CD4-positive, alpha-beta T cell treated with Interleukin-4 for 4 hours (primary cell): Measurements from ENCODE around the gene KCNQ1OT1.
"Not testable (repeated sequence)": the region's sequence is repeated elsewhere in the genome, so short reads cannot be mapped to it uniquely, and the experiment has no call there.

Source experiments
- DNase-seq: peaks from one replicate; pipeline ENCODE4 v3.0.0-alpha.2; 2020

KCNQ1OT1 gene

DNA sequence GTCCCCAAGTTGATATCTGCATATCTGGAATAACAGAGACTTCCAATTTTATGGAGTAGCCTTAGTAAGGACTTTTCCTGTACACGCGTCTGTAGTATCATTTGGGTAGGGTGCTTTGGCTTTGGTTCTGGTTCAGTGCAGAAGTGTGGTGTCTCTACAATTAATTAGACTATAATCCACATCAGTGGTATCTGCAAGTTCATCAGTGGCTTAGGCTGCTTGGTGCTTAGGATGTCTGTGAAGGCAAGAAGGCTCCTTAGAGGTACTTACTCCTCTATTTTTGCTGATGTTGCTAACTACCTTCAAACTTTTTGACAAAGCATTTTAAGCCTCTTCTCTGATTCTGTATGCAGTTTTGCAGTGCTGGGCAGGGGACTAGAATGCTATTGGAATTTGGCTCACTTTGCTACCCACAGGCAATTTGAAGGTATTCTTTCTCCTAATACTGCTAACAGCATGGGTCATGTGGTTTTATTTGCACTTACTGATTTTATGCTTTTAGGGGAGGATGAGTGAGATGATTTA lies 49.4 kb downstream of the KCNQ1OT1 start:
- DNase-seq, result no peak

DNA sequence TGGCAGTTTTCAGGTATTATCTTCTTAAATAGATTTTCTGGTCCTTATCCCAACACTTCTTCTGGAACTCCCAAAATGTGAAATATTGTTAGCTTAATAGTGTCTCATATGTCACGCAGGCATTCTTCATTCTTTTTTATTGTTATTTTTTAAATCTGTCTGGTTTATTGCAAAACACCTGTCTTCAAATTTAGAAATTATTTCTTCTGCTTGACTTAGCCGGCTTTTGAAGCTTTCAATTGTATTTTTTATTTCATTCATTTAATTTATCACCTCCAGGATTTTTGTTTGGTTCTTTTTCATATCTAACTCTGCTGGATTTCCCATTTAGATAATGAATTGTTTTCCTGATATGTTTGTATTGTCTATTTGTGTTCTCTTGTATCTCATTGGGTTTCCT lies 49.9 kb downstream of the KCNQ1OT1 start:
- DNase-seq, result no peak

DNA sequence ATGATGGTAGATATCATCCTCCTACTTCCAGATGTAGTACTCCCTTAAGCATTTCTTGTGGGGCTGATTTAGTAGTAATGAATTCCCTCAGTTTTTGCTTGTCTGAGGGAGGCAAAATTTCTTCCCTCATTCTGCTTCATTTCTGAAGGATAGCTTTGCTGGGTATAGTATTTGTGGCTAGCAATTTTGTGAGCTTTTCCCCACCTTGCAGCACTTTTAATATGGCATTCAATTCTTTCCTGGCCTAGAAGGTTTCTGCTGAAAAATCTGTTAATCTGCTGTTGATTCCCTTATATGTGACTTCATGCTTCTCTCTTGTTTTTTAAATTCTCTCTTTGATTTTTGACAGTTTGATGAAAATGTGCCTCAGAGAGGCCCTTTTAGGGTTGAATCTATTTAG lies 50.4 kb downstream of the KCNQ1OT1 start:
- no peak for DNase-seq

DNA sequence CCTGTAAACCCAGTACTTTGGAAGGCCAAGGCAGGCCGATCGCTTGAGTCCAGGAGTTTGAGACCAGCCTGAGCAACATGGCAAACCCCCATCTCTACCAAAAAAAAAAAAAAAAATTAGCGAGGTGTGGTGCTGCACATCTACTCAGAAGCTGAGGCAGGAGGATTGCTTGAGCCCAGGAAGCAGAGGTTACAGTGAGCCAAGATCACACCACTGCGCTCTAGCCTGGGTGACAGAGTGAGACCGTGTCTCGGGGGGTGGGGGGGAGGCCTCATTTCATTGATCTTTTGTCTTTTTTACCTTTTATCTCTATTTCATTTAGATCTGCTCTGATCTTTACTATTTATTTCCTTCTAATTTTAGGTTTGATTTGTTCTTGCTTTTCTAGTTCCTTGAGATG lies 51.8 kb downstream of the KCNQ1OT1 start:
- no peak for DNase-seq

DNA sequence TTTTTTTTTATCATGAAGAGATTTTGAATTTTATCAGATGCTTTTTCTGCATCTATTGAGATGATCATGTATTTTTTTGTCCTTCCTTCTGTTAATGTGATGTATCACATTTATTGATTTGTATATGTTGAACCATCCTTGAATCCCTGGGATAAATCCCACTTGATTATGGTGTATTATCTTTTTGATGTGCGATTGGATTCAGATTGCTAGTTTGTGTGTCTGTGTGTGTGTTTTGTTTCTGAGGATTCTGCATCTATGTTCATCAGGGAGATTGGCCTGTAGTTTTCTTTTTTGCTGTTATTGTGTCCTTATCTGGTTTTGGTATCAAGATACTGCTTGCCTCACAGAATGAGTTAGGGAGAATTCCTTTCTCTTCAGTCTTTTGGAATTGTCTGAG lies 52.6 kb downstream of the KCNQ1OT1 start:
- DNase-seq, result no peak

DNA sequence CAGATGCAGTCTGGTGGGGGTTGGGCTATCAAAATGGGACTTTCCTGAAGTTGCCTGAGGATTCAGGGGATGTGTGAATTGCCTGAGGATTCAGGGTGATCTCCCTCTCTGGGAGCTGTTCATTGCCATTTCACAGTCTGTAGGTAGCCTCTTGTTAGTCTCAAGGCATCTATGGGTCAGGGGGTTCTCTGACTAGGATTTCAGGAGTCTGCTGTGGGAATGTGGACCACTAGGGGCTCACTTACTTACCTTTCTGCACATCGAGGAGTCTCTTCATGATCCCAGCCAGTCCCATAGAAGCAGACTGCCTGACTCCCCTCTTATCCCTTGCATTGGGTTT lies 54.0 kb downstream of the KCNQ1OT1 start:
- no peak for DNase-seq

DNA sequence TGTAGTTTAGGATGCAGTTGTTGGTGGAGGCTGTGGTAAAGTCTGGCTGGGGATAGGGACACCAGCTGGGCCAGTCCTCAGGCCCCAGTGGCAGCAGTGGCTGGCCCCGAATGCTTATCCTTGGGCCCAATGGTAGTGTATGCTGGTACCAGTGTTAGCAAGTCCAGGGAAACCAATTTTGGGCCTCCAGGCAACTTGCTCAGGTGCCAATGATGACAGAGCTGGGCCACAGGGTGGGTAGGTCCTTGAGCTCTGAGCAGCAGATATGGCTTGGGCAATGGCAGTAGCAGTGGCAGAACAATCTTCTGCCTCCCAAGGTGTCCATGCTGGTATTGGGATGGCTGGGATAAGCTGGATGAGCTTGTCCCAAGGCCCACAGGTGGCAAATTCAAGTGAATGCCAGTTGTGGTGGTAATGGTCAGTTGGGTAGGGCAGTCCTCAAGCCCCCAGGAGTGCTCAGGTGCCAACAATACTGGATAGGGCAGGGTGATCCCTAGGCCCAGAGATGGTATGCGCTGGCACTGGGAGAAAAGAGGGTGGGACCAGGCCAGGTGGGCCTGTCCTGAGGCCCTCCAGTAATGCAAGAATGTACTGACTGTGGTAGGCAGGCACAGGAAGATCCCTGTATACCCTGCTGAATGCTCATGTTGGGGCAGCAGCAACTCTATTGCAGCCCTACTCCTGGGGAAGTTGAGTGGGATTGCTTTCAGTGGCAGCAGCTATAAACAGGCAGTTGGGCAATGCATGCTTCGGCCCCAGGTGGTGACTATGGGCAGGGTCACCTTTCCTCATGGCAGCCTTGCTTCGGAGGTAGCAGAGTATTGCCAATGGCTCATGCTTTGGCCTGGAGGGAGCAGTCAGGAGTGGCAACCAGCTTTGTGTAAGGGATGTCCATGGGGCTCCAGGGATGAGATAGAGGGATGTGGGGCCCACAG lies 54.7 kb downstream of the KCNQ1OT1 start:
- DNase-seq, result no peak

DNA sequence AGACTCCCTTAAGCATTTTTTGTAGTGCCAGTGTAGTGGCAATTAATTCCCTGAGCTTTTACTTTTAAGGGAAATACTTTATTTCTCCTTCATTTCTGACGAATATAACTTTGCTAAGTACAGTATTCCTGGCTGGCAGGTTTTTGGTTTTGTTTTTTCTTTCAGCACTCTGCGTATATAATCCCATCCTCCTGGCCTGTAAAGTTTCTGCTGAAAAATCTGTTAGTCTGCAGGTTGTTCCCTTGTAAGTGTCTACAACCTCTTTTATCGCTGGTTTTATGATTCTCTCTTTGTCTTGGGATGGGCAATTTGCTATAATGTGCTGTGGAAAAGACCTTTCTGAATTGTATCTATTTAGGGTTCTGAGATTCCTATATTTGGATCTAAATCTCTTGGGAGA lies 56.0 kb downstream of the KCNQ1OT1 start:
- DNase-seq, result no peak

DNA sequence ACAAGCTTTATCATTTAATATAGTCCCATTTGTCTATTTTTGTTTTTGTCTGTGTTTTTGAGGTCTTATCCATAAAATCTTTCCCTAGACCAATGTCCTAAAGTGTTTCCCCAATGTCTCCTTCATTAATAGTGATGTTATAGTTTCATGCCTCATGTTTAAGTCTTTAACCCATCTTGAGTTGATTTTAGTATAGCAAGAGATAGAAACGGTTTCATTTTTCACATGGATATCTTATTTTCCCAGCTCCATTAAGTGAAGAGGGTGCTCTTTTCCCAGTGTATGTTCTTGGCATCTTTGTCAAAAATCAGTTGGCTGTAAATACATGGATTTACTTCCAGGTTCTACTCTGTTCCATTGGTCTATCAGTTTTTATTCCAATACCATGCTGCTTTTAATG lies 58.2 kb downstream of the KCNQ1OT1 start:
- DNase-seq, result no peak

DNA sequence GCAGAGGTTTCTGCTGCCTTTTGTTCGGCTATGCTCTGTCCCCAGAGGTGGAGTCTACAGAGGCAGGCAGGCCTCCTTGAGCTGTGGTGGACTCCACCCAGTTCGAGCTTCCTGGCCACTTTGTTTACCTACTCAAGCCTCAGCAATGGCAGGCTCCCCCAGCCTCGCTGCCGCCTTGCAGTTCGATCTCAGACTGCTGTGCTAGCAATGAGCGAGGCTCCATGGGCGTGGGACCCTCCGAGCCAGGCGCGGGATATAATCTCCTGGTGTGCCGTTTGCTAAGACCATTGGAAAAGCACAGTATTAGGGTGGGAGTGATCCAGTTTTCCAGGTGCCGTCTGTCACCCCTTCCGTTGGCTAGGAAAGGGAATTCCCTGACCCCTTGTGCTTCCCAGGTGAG lies 60.0 kb downstream of the KCNQ1OT1 start:
- not testable (repeated sequence) for DNase-seq

DNA sequence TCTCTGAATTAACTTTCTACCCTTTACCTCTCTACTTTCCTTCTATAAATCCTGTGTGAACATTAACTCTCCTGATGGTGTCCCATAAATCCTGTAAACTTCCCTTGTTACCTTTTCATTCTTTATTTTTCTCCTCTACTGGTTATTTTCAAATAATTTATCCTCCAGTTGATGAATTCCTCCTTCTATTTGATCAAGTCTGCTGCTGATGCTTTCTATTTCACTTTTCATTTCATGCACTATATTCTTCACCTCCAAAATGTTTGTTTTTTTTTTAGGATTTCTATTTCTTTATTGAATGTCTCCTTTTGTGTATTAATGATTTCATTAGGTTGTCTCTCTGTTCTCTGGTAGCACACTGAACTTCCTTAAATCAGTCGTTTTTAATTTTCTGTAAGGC lies 68.6 kb downstream of the KCNQ1OT1 start:
- DNase-seq, result no peak

DNA sequence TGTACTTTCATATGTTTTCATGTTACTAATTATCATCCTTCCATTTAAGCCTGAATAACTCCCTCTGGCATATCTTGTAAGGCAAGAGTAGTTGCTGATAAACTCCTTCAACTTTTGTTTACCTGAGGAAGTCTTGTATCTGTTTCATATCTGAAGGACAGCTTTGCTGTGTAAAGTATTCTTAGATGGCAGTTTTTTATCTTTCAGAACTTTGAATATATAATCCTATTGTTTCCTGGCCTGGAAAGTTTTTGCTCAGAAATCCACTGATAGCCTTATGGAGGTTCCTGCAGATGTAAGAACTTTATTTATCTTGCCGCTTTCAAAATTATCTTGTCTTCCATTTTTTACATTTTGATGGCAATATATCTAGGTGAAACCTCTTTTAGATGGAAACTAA lies 69.1 kb downstream of the KCNQ1OT1 start:
- DNase-seq, result no peak

DNA sequence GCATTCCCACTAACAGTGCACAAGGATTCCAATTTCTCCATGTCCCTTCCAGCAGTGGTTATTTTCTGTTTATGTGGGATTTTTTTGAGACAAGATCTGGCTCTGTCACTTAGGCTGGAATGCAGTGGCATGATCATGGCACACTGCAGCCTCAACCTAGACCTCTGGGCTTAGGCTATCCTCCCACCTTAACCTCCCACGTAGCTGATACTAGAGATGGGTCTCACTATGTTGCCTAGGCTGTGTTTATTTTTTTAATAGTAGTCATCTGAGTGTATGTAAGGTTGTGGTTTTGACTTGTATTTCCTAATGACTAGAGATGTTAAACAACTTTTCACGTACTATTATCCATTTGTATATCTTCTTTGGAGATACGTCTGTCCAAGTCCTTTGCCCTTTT lies 74.6 kb downstream of the KCNQ1OT1 start:
- DNase-seq, result no peak

DNA sequence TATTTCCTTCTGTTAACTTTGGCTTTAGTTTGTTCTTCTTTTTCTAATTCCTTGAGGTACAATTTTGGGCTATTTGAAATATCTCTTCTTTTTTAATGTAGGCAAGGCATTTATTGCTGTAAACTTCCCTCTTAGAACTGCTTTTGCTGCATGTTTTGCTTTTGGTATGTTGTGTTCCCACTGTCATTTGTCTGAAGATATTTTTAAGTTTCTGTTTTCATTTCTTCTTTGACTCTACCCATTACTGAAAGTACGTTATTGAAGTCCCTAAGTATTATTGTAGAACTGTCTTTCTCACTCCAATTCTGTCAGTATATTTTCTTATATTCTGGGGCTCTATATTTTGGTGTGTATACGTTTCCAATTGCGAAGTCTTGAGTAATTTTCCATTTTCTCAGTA lies 77.9 kb downstream of the KCNQ1OT1 start:
- DNase-seq, result no peak

DNA sequence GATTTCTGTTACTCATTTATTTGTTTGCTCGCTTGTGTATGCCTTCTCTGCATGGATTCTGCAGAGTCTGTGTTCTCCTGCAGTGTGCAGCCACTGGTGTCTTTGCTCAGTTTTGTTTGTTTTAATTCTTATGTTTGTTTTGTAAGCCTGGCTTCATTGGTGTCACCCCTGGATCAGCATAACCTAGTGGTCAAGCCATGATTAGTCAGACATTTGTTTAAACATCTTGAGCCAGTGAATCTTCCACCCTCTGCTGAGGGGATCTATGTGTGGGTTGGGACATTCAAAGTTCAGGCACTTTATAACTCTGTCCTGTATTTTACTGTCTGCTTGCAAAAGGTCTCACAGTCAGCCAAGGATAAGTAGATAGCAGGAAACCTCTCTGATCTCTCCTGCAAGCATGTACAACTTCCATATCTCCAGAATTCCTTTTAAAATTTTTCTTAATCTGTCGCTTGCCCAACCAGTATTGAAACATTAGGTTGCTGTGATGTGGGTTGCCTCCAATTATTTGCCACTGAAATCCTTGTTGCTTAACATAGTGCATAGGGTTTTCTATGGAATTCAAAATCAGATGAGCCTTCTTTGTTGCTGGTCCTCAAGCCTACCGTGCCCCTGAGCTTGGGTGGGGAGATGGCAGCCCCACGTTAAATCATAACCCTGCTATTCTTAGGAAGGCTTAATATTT lies 86.8 kb downstream of the KCNQ1OT1 start:
- DNase-seq, result no peak

DNA sequence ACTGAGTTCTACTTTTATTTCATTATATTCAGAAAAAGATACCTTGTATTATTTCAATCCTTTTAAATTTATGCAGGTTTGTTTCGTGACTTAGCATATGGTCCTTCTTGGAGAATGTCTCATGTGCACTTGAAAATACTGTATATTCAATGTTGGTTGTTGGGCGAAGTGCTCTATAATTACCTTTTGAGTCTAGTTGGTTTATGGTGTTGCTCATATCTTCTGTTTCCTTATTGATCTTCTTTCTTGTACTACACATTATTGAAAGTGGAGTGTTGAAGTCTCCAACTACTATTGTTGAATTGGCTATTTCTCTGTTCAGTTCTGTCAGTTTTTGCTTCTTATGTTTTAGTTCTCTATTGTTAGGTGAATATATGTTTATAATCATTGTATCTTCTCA lies 90.4 kb downstream of the KCNQ1OT1 start:
- no peak for DNase-seq

DNA sequence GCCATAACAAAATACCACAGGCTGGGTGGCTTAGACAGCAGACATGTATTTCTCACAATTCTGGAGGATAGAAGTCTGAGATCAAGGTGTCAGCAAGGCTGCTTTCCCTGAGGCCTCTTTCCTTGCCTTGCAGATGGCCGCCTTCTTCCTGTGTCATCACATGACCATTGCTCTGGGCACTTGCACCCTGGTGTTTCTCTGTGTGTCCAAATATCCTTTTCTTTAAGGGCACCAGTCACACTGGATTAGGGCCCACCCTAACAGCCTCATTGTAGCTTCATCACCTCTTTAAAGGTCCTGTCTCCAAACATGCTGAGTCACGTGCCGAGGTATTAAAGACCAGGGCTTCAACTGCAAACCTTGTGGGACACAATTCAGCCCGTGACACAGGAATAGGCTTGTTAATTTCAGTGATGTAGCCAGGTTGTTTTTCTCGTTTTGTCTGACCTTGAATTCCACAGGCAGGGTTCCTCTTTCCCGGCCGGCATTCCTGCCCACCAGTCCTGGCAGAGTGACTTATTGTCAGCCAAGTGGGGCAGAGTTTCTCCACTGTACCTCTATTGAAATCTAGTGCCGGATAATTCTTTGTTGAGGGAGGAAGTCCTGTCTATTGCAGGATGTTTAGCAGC lies 100.1 kb downstream of the KCNQ1OT1 start:
- no peak for DNase-seq

DNA sequence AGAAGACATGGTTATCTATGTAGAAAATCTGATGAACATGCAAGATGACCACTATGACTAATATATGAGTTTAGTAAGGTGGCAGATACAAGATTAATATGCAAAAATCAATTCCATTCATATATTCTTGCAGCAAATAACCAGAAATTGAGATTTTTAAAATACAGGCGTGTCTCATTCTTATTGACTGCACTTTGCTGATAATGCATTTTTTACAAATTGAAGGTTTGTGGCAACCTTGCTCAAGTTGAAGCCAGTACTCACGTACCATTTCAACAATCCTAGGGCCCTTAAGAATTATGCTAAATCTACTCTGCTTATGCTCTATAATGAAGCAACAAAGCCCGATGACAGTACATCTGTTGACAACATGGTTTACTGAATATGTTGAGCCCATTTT lies 104.6 kb downstream of the KCNQ1OT1 start:
- DNase-seq, result no peak

DNA sequence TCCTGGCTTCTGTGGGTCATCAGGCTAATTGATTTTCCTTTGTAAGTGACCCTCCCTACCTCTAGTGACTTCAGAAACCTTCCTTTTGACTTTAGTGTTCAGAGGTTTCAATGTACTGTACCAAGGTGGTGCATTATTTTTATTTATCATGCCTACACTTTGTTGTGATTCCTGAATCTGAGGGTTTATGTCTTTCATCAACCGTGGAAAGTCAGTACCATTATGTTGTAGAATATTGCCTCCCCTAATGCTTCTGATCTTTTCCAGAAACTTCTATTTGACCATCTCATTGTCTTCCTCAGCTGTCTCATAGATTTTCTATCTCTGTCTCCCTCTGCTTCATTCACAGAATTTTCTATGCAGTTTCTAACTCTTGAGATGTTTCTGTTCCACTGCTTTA lies 105.5 kb downstream of the KCNQ1OT1 start:
- DNase-seq, result no peak

DNA sequence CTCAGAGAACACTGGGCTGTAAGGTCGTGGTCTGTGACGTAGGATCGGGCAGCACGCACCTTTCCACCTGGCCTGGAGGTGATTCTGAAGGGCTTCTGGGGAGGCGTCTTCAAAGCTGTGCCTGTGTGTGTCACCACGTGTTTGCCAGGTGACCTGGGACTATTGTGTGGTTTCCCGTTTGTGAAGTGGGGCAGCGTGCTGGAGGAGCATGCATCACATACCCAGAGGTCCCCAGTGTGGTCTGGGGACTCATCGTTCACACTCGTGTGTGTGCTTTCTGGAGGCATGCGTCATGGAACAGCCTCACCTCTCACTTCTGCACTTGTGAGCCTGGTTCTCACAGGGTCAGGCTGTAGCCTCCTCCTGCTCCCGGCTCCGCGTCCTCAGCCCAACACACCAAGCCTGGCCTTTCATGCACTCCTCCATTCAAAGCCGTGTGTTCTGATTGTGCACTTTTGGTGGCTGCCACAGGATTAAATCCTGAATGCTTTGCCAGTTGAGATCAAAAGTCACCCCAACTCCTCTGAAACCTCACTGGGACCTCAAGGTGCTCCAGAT lies 106.3 kb downstream of the KCNQ1OT1 start:
- no peak for DNase-seq

DNA sequence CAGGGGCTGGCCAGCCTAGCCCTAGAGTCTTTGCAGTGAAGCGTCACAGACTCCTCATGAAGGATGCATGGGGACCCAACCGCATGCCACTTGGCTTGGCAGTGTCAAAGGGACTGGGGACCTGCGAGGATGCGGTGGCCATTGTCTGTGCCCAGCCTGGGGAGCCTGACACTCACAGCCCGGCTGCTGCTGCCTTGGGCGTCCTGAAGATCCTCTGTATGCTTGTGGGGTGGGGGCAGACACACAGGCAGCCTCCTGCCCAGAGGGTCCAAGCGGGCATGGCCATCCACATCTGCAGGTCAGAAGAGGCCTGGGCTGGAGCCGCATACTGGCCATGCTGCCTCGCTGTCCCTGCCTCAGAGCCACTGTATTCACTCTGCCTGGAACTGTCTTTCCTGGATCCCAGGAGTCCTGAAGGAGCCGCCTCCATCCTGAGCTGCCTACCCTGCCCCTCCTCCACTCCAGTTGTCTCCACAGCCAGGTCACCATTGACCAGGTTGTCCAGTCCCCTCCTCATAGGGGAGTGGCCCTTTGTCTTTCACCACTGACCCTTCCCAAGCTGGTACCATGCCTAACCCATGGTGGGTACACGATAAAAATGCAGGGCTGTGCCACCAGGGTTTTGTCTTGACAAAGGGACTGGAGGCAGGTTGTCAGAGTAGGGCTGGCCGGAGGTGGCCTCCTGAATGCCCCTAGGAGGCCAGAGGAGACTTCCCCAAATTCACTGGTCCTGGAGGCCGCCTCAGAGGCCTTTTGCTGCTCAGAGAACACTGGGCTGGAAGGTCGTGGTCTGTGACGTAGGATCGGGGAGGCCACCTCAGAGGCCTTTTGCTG lies 107.0 kb downstream of the KCNQ1OT1 start:
- DNase-seq, result no peak

DNA sequence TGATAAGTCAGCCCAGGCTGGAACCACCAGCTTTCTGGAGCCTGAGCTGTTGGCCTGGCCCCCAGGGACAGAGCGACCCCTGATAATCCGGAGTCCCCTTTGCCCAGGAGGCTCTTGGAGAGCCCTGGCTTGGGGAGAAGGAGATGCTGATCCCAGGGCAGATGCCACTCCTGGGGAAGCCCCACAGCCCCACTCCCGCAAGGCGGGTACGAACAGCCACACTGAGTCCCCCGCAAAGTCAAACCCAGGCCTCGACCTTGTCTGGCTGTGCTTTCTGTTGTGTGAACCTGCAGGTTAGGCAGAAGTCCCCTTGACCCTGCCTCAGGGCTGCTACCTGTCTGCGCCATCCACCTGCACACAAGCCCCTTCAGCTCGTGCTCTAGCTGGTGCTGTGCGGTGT lies 108.0 kb downstream of the KCNQ1OT1 start:
- DNase-seq, result no peak
